Inferior parietal cortex (tissue), 1 donor: Measurements from ENCODE around the gene H1-8.
"Not testable (repeated sequence)": the region's sequence is repeated elsewhere in the genome, so short reads cannot be mapped to it uniquely, and the experiment has no call there.

Experiments
- DNase-seq: peaks from one replicate; pipeline ENCODE4 v3.0.0-alpha.2; 2016; ENCODE audit errors: extremely low spot score

H1-8 gene, protein sequence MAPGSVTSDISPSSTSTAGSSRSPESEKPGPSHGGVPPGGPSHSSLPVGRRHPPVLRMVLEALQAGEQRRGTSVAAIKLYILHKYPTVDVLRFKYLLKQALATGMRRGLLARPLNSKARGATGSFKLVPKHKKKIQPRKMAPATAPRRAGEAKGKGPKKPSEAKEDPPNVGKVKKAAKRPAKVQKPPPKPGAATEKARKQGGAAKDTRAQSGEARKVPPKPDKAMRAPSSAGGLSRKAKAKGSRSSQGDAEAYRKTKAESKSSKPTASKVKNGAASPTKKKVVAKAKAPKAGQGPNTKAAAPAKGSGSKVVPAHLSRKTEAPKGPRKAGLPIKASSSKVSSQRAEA

DNA sequence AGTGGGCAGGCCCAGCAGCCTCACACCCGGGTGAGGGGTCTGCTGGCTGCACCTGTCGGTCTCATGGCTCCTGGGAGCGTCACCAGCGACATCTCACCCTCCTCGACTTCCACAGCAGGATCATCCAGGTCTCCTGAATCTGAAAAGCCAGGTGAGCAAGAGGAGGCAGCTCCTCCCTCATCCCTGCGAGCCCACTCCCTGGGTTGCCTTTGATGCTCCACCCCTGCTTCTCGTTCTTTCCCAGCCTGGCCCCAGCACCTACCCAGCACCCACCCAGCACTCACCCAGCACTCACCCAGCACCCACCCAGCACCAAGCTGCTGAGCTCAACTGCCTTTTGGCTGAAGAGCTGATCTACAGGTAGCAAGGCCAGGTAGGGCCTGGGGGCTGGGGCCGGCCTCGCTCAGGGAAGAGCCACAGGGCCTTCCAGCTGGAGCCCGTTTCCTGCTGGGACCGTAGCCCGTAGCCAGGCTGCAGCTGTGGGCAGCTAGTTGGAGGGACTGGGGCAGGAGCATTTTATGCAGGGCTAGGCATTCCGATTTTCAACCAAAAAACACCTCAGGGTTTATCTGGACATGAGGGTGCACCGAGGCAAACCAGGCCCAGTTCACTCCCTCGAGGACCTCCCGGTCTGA, at the start of gene H1-8:
Gene H1-8 (plus strand): TSS at position 20 of the 635 bp plus-strand sequence. CDS start 44 bp downstream, at position 64.
- DNase-seq, result no peak

DNA sequence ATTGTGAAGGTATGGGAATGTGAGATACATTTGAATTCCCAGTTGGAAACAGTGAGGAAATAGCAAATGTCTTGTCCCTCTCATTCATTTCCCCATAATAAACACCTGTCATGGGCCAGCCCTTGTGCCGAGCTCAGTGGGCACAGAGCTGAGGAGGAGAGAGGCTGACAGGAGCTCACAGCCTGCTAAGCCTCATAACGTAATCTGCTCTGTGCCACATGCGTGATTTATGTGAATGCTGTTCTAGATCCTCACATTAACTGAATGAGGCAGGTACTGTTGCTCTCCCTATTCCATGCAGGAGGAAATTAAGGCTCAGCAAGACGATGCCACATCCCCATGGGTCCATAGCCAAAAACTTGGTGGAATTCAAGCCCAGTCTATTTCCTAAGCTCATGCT, 49.8 kb upstream of the H1-8 start:
- DNase-seq, result no peak

DNA sequence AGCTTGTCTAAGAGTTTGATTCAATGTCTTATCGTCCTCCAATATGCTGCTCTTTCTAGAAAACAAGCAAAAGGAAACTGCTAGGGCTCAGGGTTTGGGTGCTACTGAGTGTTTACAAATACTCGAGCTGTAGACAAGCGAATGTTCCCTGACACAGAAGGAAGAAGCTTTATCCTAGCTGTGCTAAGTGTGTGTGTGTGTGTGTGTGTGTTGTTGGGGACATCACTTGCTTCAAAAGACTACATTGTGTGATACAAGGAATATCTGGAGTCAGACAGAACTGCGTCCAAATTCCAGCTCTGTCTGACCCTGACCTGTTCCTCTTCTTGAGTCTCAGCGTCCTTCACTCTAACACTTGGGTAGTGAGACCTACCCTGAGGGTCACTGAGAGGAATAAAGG, 48.5 kb upstream of the H1-8 start:
- not testable (repeated sequence) for DNase-seq

DNA sequence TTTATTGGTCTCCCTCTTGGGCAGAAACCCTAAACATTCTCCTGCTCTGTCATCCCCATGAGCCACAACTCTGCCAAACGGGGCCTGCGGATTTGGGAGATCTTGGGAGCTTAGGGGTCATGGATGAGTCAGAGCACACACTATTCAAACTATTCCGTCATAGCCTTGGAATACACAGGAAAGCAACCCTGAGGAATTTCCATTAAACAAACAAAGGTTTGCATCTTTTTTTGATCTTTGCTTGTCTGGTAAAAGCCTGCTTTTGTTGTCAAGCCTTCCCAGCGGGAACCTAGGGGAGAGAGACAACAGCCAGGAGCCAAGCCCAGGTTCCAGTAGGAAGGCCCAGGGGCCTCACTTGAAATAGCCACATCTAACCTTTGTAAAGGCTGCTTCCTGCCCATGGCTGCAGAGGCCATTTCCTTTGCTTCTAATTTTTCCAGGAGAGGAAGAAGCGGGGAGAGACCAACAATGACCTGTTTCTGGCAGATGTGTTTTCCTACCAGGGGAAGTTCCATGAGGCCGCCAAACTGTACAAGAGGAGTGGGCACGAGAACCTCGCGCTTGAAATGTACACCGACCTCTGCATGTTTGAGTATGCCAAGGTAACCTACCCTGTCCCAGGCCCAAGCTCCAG, 47.9 kb upstream of the H1-8 start:
- DNase-seq, result not testable (repeated sequence)

DNA sequence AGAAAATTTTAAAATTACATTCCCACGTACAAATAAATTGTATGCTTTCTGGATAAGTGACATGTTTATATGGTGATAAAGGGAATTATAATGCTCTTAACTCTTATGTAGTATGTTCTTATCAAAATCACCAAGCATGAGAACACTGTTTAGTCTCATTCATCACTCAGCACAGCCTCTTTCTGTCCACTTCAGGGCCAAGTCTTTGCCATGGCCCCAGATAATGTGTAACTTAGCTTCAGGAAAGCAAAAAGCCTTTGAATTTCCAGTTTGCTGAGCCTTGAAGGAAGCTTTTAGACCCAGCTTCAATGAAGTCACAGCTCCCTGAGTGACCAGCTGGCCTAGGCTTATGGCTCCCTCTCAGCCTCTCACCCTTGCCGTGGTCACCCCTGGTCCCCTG, 45.1 kb upstream of the H1-8 start:
- DNase-seq, result not testable (repeated sequence)

DNA sequence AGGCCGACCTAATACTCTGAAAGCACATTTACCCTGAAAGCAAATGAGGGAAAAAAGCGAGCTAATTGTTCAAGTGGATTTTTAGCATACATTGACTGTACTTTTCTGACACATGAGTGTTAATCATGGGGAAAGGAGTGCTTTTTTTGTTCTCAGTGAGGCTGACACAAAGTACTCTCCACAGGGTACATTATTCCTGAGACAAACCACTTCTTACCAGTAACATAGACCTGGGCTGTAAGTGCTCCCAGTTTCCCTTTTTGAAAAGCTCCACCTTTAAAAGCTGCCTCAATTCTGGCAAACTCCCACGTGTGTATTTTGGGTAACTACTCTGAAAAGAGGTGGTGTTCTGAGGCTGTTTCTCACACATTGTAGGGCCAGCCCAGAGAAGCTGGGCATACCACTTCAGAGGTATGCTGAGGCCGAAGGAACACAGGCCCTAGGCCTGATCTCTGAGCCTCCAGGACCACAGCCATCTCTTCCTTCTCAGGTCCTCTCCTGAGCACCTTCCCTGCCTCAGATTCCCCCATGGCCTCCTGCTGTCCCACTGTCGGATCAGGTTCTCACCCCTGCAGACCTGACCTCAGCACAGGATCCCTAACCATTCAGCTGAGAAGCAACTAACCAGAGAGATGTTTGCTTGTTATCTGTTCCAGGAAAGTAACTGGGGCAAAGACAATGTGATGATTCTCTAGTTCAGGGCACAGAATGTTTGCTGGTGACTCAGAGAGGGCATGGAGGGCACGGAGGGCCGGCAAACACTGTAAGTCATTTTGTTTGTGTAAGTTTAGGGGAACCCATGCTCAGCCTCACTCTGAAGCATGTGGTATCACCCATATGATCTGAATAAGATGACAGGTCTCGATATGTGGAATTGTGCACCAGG, 44.1 kb upstream of the H1-8 start:
- DNase-seq, result not testable (repeated sequence)

DNA sequence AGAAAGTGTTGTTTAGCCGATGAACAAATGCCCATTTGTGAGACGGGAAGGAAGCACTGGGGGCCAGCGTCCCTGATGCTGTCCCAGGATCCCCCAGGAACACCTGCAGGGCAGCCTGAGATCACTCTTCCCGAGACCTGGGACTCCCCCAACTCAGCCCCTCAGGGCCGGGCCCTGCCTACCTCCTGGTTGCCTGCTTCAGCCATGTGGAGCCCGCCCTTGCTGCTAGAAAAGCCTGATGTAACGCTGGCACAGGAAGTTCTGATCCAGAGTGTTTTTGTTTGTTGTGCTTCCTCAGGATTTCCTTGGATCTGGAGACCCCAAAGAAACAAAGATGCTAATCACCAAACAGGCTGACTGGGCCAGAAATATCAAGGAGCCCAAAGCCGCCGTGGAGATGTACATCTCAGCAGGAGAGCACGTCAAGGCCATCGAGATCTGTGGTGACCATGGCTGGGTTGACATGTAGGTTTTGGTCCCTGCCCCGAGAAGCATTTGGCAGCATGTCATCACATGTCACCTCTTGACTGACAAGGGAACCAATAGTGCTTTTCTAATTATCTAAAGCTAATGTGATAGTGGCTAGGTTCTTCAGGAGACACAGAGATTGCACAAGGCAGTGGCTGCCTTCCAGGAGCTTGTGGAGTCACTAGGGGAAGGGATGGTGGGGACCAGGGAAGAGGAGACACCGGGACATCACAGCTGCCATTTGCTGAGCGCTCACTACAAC, 43.2 kb upstream of the H1-8 start:
- not testable (repeated sequence) for DNase-seq

DNA sequence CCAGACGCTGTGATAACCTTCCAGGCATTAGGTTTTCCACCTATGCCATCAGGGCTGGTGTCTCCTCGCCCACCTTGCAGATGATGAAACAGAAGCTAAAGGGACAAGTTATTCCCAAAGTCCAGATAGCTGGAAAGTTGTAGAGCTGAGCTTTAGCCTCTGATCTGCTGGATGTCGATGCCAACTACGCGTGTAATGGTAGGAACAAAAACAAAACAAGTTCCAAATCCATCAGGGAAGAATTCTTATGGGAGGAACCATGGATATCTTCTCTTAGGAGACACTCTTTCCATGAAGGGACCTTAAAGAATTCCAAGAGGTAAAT, 42.7 kb upstream of the H1-8 start:
- DNase-seq, result no peak

DNA sequence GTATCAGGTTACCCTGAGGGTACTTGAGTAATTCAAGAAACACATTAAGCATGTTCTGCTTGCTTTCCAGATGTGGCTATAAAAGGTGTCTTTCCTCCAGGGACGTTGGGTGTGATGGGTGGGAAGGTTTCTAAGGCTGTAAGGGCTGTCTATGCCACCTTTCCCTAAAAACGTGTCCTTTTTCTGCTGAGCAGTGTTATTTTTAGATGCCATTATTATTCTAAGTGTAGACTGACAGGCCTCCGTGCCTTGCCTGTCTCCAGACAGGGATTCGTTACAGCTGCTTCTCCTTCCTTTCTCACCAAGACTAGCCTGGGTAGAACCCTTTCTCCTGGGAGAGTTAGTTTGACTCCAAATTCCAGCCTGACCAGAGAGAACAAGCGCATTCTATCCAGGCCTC, 41.3 kb upstream of the H1-8 start:
- DNase-seq, result no peak

DNA sequence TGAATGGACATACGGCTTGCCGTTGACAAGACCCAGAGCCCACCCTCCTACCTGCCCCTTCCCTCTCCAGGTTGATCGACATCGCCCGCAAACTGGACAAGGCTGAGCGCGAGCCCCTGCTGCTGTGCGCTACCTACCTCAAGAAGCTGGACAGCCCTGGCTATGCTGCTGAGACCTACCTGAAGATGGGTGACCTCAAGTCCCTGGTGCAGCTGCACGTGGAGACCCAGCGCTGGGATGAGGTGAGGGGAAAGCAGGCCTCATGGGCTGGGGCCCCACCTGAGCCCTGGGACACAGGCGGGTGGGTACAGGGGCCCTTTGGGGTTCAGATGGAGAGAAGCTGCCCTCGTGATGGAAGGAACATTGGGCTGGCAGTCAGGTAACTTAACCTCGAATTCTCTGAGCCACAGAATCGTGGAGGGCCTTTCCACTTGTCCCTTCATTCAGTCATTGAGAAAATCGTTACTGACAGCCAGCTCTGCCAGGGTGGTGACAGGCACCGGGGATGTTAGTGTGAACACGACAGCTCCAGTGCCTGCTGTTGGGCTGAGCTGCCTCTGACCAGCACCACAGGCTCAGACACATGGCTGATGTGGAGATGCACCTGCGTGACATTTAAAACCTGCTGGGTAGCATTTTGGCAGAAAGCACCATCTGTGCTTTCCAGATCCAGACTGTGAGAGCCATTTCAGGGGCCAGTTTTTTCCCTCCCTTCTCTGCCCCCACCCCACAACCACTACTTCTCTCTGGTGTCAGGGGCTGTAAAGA, 40.1 kb upstream of the H1-8 start:
- no peak for DNase-seq

DNA sequence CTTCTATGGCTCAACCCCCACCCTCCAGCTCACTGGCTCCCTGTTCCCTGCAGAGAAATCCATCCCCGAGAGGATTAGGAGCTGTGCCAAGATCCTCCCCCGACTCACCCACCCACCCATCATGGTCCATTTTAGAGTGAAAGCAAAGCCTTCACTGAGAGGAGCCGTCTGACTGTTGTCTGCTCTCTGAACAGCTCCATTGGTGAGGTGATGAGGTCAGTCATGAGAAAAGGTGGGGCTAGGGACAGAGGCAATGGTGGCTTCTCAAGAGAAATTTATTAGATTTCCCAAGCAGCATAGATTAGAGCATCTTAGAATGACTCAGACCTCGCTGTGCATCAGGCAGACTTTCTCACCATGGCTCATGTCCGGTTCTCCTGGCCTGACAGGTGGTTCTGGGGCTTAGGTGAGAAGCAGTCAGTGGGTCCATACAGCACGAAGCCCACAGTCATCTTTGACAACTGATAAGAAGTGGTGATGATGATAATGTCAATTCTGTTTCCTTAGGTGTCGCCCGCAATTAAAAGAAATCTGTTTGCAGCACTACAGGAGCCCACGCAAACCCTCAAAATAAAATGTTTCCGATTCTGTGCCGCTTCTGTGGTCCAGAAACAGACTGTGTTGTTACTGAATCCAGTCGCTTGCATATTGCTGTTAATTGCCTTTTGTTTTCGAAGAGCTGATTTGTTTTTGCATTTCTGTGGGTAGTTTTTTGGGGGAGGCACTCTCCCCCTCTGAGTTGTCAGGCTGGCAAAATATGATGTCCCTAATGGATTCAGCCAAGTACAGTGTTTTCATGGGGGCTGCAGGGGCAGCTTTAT, 39.3 kb upstream of the H1-8 start:
- no peak for DNase-seq

DNA sequence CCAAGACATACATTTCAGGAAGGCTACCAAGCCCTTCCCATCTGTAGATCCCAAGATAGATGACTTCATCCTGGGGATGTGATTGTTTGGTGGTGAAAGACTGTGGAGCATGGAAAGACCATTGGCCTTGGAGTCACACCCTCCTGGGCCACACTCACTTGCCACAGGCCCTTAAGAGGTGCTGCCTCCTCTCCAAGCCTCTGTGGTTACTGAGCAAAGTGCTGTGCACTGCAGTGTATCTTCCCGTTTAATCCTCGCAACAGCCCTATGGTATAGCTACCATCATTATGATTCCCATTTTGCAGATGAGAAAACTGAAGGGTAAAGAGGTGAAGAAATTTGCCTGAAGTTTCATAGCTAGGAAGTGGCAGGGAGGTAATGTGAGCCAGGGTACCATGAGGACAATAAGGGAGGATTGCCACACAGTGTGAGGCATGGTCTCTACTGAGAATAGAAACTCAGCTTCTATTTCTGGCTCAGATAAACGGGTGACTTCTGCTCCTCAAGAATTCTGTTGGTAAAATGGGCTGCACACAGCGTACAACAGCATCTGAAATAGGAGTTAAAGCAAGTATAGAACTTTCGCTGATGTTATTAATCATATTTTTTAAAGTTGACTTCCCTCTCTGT, 38.4 kb upstream of the H1-8 start:
- no peak for DNase-seq

DNA sequence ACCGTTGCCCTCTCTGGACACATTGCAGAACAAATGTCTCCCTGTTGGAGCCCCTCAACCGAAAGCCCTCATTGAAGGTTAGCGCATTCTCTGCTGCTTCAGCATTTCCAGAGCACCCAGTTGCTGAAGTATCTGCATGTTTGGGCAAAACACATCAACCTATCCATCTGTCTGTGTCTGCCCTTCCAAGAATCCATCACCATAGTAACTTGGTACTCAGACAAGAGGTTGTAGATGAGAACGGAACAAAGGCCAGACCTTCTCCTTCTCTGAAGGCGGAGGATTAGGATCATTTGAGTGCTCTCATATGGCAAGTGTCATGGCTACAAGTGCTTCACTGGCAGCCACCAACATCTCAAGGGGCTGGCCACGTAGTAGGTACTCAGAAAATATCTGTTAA, 37.6 kb upstream of the H1-8 start:
- DNase-seq, result no peak

DNA sequence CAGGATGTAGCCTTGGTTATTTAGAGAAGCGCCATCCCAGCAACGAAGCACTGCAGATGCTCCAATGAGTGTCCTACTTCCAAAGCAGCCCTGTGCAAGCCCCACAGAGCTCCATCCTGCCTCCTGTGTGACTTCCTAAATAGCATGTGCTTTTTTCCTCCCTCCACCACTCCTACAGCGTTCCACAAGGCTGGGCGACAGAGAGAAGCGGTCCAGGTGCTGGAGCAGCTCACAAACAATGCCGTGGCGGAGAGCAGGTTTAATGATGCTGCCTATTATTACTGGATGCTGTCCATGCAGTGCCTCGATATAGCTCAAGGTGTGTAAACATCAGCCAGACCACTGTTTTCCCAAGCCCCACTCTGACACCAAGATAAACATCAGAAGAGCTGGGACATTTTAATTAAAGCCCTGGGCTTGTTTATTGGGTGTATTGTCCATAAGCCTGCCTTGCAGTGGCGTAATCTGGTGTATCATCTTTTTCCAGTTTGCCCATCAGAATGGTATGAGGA, 36.7 kb upstream of the H1-8 start:
- DNase-seq, result no peak

DNA sequence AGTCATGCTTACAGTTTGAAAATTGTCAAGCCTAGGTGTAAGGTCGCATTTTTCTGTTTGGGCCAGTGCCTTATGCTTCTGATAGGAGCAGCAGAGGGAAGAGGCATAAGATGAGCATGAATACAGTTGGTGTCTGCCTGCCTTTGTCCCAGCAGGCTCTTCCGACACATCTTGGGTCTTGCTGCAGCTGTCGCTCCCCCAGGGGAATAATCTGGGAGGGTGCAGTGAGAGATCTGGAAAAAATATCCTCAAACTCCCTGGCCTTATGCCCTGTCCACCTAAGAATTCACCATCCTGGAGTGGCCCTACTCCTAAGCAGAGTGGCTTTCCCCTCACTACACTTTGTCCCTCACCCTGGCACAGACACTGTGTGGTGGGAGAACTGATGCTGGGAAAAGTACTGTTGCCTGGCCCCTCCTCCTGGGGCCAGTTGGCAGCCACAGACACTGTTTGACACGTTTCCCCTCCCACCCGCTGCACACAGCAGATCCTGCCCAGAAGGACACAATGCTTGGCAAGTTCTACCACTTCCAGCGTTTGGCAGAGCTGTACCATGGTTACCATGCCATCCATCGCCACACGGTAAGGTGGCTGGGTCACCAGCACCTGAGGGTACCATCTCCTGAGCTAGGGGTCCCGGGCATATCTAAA, 35.7 kb upstream of the H1-8 start:
- peak; percentile 63 for DNase-seq

DNA sequence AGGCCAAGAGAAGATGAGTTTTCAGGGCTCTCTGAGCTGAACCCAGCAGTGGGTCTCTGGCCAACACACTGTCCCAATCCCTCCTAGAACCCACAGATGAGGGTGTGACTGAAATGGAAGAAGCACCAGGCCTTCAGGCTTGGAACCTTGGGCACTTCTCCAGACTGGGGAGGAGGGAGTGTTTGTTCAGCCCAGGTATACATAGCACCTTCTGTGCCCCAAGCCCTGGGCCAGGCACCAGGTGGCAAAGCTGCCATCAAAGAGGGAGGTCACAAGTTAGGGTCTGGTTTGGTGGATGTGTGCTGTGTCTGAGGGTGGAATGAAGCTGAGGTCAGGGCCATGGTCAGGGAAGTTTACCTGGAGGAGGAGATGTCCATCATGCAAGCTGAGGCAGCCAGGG, 30.4 kb upstream of the H1-8 start:
- DNase-seq, result no peak

DNA sequence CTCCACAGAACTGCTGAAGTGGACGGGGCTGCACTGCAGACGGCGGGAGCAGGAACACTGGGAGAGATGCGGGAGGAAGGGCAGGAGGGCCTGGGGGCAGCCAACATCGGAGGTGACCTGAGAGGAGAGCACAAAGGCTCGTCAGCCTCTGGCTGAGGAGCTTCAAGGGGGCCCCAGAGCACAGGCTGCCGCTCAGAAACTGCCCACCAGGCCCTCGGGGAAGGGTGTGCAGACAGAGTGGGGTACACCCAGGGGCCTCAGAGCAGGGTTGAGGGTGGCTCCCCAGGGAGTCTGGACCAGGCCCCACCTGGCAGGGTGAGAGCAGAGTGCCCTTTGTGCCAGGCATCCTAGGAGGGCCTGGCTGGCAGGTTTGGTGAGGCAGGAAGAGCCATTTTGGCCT, 29.3 kb upstream of the H1-8 start:
- DNase-seq, result no peak

DNA sequence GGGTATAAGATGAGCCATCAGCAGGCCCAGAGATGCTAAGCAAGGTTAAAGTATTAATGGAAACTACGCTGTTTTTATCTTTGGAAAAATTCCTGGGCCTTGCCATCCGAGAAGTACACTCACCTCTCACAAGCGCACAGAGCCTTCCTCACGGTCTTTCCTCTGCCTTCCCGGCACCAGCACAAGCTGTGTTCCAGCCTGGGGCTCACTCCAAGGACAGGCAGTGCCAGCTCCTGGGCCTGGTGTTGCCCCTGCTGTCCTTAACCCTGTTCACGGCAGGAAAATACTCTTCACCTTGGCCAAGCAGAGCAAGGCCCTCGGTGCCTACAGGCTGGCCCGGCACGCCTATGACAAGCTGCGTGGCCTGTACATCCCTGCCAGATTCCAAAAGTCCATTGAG, 28.9 kb upstream of the H1-8 start:
- no peak for DNase-seq

DNA sequence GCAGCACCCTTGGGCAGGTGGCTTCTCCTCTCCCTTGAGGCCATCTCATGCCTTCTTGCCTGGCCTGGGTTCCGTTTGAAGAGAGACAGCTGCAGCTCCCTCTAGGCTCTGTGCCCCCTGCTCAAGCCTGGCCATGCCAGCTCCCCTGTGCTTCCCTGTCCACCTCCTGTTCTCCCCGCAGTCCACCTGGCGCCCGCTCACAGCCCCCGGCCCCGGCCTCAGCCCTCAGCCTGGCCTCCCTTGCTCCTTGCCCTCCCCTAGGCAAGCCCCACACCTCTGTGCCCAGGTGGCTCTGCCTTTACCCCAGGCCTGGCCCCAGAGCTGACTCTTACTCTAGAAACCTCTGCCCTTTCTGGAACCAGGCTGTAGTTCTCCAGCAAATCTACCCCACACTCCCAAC, 28.4 kb upstream of the H1-8 start:
- no peak for DNase-seq
